IPS DF 6.9 (cell line): ENCODE data around the gene TEX264.

Source experiments
- DNase-seq: peaks from one replicate; pipeline ENCODE4 v3.0.0-alpha.2; 2013; ENCODE audit warnings: low read depth, low spot score
- H3K27ac ChIP-seq: one replicate; pipeline ENCODE4 v1.5.1; 2013; ENCODE audit warnings: low read length, control low read depth
- H3K27me3 ChIP-seq: 2 replicates; pipeline ENCODE4 v1.6.1; 2013; ENCODE audit warnings: mild to moderate bottlenecking, low read length; ENCODE audit not compliant: control insufficient read depth, insufficient read depth
- H3K36me3 ChIP-seq: 2 replicates; pipeline ENCODE4 v1.6.1; 2013; ENCODE audit warnings: low read length; ENCODE audit not compliant: control insufficient read depth, insufficient read depth
- H3K4me1 ChIP-seq: 2 replicates; pipeline ENCODE4 v1.6.1; 2013; ENCODE audit warnings: low read length; ENCODE audit not compliant: control insufficient read depth, insufficient read depth
- H3K4me3 ChIP-seq: 2 replicates; pipeline ENCODE4 v1.5.1; 2013; ENCODE audit warnings: mild to moderate bottlenecking, low read length
- H3K9me3 ChIP-seq: 2 replicates; pipeline ENCODE4 v1.6.1; 2013; ENCODE audit warnings: low read length, inconsistent platforms; ENCODE audit not compliant: control insufficient read depth, insufficient read depth
- WGBS: extraction: QIAGEN DNeasy Blood & Tissue Kit; methylation state at CpG from one replicate; pipeline ENCODE4 v1.1.7; 2013; ENCODE audit warnings: mixed read lengths, missing lambda C conversion rate; ENCODE audit not compliant: insufficient read length, insufficient coverage; 5-methylcytosine and 5-hydroxymethylcytosine counted together

The TEX264 gene

DNA sequence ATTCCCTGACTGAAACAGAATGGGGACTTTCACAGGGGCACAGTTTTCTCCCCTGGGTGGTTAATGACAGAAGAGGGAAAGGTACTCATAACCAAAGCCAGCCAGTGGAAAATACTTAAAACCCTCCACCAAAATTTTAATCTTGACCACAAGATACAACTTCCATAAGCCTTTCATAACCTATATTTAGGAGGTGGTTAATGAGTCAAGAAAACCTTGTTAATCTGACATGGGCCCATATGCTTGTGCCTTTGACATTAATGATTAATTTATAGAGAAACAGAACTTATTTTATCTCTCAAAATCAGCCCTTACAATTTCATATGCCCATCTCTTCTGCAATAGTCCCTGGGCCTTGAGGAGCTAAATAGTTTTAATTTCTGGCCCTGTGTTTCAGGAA, 76.8 kb downstream of the TEX264 start:
- DNase-seq: no peak
- Histone ChIP-seq H3K4me1 (no peaks in the 10 kb centered on the region), H3K27ac (no peak overlapping the region)

GRCh38 chr3:51748327-51748726, 77.3 kb downstream of the TEX264 start:
- no peaks in the 10 kb centered on the region for H3K9me3 ChIP-seq
- H3K36me3 ChIP-seq: no peaks in the 10 kb centered on the region
- no peak for DNase-seq
- no peak overlapping the region for H3K4me3 ChIP-seq
- H3K4me1 ChIP-seq: no peaks in the 10 kb centered on the region
- no CpG with 5 or more reads among the region's 1 CpG for WGBS
- no peak overlapping the region for H3K27ac ChIP-seq
- H3K27me3 ChIP-seq: no peaks in the 10 kb centered on the region

More for the DNA sequence above, 76.8 kb downstream of the TEX264 start:
- Histone ChIP-seq H3K4me3 (no peak overlapping the region), H3K36me3 (no peaks in the 10 kb centered on the region), H3K9me3 (no peaks in the 10 kb centered on the region), H3K27me3 (no peaks in the 10 kb centered on the region)

DNA sequence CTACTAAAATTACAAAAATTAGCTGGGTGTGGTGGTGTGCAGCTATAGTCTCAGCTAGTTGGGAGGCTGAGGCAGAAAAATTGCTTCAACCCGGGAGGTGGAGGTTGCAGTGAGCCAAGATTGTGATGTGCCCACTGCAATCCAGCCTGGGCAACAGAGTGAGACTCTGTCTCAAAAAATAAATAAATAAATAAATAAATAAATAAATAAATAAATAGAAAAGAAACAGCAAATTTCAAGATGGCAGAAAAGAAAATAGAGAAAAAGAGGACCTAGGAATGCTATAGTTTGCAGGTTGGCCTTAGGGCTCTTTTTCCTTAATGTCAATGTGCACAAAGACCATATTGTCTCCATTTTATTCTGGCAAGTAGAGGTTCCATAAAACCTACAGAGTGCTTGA, 79.8 kb downstream of the TEX264 start:
- DNase-seq: no peak
- no peak overlapping the region for H3K27ac ChIP-seq
- H3K9me3 ChIP-seq: no peaks in the 10 kb centered on the region
- H3K36me3 ChIP-seq: no peaks in the 10 kb centered on the region
- H3K4me1 ChIP-seq: no peaks in the 10 kb centered on the region
- H3K27me3 ChIP-seq: no peaks in the 10 kb centered on the region
- no CpG with 5 or more reads among the region's 1 CpG for WGBS
- H3K4me3 ChIP-seq: no peak overlapping the region

DNA sequence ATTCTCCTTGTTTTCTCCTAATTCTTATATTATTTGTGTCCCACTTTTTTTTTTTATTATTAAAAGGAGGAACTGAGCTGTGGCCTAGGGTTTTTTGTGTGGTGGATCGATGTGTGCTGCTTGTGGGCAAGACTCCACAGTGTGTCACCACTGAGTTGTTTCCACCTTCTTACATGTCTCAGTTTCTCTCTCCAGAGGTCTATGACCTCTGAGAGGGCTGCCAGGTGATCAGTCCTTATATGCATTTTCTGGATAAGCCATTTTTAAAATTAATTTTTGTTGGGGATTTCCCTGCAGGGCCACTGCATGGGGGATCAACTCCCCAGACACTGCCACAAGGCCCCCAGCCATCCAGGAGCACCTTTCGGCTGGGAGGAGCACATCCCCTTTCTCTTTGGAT, 80.2 kb downstream of the TEX264 start:
- DNase-seq: no peak
- WGBS: no CpG with 5 or more reads among the region's 2 CpGs
- H3K27me3 ChIP-seq: no peaks in the 10 kb centered on the region
- H3K9me3 ChIP-seq: no peaks in the 10 kb centered on the region
- H3K27ac ChIP-seq: no peak overlapping the region
- no peaks in the 10 kb centered on the region for H3K36me3 ChIP-seq
- H3K4me3 ChIP-seq: no peak overlapping the region
- no peaks in the 10 kb centered on the region for H3K4me1 ChIP-seq
